Dermis microvascular lymphatic vessel endothelial cell (primary cell): ENCODE measurements around the gene ST6GALNAC3. TPM values are rescaled to one million over a fixed set of nuclear protein-coding genes. Genes with fewer than 3 reads are reported as not detected.

ENCODE experiments used
- DNase-seq, 2 donors: peaks; one replicate each; pipeline versions ENCODE4 v3.0.0 to v3.0.0-alpha.2; 2010; ENCODE audit warnings: low read depth in 2 of 2
- total RNA-seq: library from RNA; depleted of rRNA; stranded (reverse); fragments of >200 nt; gene quantifications from 2 replicates; pipeline ENCODE4 v1.2.1, GENCODE V29; 2014

Gene ST6GALNAC3
- total RNA-seq, 1 donor from 2014 or later = 49.9 TPM

DNA sequence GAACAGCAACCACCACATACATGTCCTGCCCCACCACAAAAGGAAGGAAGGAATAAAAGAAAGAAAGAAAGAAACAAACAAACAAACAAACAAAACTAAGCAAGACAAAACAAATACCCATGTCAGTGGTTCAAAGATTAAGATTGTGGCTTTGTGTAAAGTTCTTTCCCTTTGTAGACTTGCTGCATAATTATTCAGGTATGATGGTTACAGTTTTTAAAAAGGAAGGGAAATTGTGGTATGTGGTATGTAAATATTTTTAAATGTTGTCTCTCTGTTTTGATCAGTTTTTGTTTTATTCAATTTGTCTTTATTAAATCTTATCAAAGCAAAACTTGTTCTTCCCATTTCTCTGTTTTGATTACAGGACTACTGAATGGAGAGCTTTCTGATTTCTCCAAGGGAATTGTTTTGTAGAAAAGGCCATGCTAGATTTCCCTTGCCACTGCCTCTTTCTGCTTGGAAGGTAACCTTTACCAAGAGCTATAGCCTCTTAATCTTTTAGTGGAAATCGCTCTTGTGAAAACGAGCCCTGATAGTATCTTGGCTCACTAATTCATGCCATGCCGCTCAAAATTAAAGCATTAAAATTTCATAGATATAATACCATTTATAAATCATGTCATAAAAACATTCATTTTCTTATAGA lies 502.5 kb downstream of the ST6GALNAC3 start:
- DNase-seq = no peak

DNA sequence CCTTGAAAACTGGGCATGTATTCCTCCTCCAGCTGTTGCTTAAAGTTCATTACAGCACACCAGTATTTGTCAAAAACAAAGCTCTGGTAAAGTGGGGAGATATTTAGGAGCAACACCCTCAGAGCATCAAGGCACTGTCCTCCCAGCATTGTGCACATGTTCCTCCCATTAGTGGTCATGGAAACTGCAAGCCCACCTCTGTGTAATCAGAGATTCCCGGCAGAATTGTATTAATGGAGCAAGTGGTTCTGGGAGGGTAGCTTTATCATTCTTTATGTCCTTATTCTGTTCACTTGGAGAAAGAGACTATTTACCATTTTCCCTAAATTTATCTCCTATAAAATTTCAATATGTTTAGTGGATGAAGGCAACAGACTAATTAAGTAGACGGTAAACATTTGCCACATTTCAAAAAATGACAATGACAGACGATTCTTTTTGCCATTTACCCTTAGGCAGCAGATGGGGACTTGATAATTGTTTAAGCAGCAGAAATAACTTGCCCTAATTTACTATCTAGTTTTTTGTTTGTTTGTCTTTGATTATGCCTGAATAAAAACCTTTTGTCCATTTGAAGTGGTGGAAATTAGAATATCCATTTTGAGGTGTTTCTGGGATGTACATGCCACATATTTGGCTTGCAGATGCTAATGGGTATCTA lies 503.1 kb downstream of the ST6GALNAC3 start:
- no peak for DNase-seq

- no peak for DNase-seq
These were observed 505.7 kb downstream of the ST6GALNAC3 start for GRCh38 chr1:76580206-76580605.

DNA sequence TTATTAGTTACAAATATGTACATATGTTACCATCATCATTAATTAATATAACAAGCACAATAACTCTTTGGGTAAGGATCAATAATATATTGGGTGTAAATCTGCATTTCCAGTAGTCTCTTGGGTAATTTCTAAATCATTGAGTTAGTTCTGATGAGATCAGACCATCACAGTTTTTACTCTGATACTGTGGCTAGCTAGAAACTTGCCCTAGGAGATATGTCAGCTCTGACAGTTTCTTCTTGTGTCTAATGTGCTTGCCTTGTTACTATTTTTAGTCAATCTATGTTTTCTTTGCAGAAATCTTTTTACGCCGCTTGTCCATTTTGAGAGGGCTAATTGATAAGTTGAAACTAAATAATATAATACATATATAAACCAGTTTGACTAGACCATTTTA lies 507.2 kb downstream of the ST6GALNAC3 start:
- DNase-seq = no peak

- DNase-seq = no peak
These were observed 508.8 kb downstream of the ST6GALNAC3 start for GRCh38 chr1:76583235-76583868.

DNA sequence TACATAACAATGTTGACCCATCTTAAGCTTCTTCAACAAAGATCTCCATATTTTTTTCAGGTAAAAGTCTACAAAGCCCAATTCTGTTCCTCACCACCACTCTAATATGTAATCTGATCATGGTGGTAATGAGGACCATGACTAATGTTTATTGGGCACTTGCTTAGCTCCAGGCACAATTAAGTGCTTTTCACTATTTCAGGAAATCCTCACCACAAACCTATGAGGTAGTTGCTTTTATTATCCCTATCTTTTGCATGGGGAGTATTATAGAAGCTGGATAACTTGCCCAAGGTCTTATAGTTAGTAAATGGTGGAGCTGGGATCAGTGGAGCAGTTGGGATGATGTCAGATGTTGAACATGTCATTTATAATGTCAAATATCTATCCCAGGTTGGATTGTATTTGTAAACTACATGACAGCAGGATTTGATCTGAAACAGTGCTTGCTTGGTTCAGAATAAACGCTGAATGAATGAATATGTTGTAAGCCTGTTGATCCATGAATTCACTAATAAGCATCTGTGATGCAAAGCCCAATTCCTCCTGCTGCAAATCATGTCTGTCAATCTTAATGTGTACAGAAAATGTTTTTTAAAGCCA lies 509.4 kb downstream of the ST6GALNAC3 start:
- no peak for DNase-seq

GRCh38 chr1:76585980-76586674 lies 511.6 kb downstream of the ST6GALNAC3 start:
- DNase-seq = no peak

- DNase-seq = no peak
These were observed 512.7 kb downstream of the ST6GALNAC3 start for GRCh38 chr1:76587212-76587611.

- DNase-seq = no peak
These were observed 516.9 kb downstream of the ST6GALNAC3 start for GRCh38 chr1:76591461-76591860.

- DNase-seq = no peak
These were observed 517.4 kb downstream of the ST6GALNAC3 start for GRCh38 chr1:76591963-76592362.

DNA sequence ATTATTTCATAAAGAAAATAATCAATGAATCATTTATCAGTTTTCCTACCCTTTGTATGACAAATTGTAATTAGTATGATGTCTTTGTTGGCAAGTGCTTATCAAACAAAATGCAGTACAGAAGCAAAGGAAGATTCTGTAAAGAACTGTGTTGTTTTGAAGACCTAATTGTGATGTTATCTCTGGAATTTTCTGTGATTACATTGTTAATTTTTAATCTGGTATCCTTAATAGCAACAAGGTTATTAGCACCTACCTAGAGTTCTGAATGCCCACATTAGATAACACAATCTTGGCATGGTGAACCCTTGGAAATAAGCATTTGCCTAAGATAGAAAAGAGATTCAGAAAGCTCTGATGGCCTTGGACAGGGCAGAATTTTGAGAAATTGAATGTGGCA lies 518.6 kb downstream of the ST6GALNAC3 start:
- no peak for DNase-seq

GRCh38 chr1:76593618-76594017 lies 519.1 kb downstream of the ST6GALNAC3 start:
- DNase-seq = no peak

DNA sequence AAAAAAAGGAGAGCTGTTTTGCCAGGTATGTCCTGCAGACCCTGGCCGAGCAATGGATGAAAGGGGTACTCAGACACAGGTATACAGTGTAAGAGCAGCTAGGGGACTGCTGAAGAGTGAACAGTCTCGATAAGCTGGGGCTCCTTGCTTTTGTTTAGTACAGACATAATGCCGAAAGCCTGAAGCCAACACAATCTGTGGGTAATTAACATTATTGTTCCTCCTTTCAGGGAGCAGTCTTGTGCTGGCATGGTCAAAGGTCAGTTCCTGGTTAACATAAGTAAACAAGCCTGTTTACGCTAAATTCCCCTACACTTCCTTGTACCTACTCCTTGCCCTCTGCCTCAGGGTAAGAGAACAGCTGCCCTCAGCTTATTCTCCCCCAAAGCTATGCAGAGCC lies 520.5 kb downstream of the ST6GALNAC3 start:
- DNase-seq = no peak

GRCh38 chr1:76601465-76601864 lies 526.9 kb downstream of the ST6GALNAC3 start:
- DNase-seq = no peak

DNA sequence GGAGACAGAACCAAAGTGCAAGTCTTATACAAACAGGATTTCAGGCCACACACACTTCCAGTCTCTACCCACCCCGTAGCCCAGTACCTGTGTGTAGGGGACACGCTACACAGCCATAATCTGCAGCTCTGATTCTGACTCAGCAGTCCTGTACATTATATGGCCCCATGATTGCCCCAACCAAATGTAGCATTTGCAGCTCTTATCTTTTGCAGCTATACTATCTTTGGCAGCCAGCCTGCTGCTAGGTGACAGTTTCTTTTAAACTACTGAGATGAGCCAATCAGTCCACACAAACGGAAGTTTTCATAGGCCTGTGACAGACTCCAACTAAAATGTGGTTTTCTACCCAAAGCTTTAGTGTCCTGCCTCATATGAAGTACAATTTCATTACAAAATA lies 533.2 kb downstream of the ST6GALNAC3 start:
- no peak for DNase-seq

GRCh38 chr1:76611770-76612445 lies 537.4 kb downstream of the ST6GALNAC3 start:
- DNase-seq = no peak

DNA sequence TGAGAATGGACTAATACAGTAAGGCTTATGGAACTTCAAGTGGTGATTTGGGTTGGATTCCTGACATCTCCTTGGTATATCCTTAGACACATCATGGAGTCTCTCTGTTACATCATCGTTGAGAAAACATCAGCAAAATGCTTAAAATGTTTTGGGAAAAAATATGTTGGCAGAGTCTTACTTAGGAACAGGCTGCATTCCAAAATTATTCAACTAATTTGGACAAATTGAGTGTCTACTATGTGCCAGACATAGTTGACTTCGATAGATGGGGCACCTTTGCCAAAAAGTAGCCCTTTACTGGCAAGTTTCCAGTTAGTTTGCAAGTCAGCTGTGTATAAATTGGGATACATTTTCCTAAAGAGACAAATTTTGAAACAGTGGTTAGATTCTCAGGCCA lies 539.3 kb downstream of the ST6GALNAC3 start:
- no peak for DNase-seq

GRCh38 chr1:76615253-76616035 lies 540.9 kb downstream of the ST6GALNAC3 start:
- no peak for DNase-seq

DNA sequence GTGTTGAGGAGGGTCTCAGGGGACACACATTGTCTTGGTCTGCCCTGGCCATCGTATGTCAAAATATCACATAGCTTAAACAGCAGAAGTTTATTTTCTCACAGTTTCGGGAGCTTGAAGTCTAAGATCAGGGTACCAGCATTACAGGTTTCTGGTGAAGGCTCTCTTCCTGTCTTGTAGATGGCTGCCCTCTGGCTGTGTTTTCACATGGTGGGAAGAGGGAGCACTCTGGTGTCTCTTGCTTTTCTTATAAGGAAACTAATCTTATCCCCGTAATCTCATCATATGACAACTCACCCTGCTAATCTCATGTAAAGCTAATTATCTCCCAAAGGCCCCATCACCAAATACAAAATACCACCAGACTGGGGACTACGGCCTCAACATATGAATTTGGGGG lies 545.8 kb downstream of the ST6GALNAC3 start:
- DNase-seq = no peak

- DNase-seq = no peak
These were observed 548.4 kb downstream of the ST6GALNAC3 start for GRCh38 chr1:76622774-76623528.
